ENCODE data around the gene LRRC1.

- no peak for TF ChIP-seq CTCF (tag by site-specific recombination; IDR thresholded peaks at IDR 0.05)
- no peak for TF ChIP-seq ZNF366 (tag by site-specific recombination; conservative IDR thresholded peaks at IDR 0.05)
- no peak for TF ChIP-seq ZBTB11 (tag by site-specific recombination; conservative IDR thresholded peaks at IDR 0.05; ENCODE audit: low read depth)
- no peak for TF ChIP-seq ZNF701 (tag by site-specific recombination; IDR thresholded peaks at IDR 0.05)
- no peak for TF ChIP-seq OSR2 (tag by site-specific recombination; IDR thresholded peaks at IDR 0.05)
- TF ChIP-seq, protein P1, sequence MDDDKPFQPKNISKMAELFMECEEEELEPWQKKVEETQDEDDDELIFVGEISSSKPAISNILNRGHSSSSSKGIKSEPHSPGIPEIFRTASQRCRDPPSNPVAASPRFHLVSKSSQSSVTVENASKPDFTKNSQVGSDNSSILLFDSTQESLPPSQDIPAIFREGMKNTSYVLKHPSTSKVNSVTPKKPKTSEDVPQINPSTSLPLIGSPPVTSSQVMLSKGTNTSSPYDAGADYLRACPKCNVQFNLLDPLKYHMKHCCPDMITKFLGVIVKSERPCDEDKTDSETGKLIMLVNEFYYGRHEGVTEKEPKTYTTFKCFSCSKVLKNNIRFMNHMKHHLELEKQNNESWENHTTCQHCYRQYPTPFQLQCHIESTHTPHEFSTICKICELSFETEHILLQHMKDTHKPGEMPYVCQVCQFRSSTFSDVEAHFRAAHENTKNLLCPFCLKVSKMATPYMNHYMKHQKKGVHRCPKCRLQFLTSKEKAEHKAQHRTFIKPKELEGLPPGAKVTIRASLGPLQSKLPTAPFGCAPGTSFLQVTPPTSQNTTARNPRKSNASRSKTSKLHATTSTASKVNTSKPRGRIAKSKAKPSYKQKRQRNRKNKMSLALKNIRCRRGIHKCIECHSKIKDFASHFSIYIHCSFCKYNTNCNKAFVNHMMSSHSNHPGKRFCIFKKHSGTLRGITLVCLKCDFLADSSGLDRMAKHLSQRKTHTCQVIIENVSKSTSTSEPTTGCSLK (tag by site-specific recombination; IDR thresholded peaks at IDR 0.05): no peak
- TF ChIP-seq ZBTB7A (tag by site-specific recombination; IDR thresholded peaks at IDR 0.05; ENCODE audit: low read depth): no peak
- TF ChIP-seq, protein P2, sequence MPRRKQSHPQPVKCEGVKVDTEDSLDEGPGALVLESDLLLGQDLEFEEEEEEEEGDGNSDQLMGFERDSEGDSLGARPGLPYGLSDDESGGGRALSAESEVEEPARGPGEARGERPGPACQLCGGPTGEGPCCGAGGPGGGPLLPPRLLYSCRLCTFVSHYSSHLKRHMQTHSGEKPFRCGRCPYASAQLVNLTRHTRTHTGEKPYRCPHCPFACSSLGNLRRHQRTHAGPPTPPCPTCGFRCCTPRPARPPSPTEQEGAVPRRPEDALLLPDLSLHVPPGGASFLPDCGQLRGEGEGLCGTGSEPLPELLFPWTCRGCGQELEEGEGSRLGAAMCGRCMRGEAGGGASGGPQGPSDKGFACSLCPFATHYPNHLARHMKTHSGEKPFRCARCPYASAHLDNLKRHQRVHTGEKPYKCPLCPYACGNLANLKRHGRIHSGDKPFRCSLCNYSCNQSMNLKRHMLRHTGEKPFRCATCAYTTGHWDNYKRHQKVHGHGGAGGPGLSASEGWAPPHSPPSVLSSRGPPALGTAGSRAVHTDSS (tag by site-specific recombination; IDR thresholded peaks at IDR 0.05): no peak
Measured at GRCh38 chr6:53786832-53787231, 8.0 kb upstream of the LRRC1 start.

All from HEK293 (cell line).